Progenitor cell of endocrine pancreas (in vitro differentiated cells): ENCODE data around the gene ST8SIA5. TPM values are rescaled to one million over a fixed set of nuclear protein-coding genes. Genes with fewer than 3 reads are reported as not detected.

Experiments
- DNase-seq: peaks from one replicate; pipeline ENCODE4 v3.0.0; 2021; ENCODE audit warnings: low spot score; ENCODE audit not compliant: unreplicated experiment
- H3K27ac Mint-ChIP-seq: 2 replicates; pipeline ENCODE4 v1.8.0; 2021; ENCODE audit warnings: mild to moderate bottlenecking, moderate library complexity, mixed read lengths
- H3K27me3 Mint-ChIP-seq: 2 replicates; pipeline ENCODE4 v1.8.0; 2021; ENCODE audit warnings: mixed read lengths
- H3K36me3 Mint-ChIP-seq: 2 replicates; pipeline ENCODE4 v1.8.0; 2022; ENCODE audit warnings: mixed read lengths; ENCODE audit not compliant: insufficient read depth
- H3K4me1 Mint-ChIP-seq: 2 replicates; pipeline ENCODE4 v1.8.0; 2021; ENCODE audit warnings: low read depth, mixed read lengths
- H3K4me3 Mint-ChIP-seq: 2 replicates; pipeline ENCODE4 v1.8.0; 2021; ENCODE audit warnings: low read depth, mild to moderate bottlenecking, moderate library complexity, mixed read lengths
- H3K9me3 Mint-ChIP-seq: 2 replicates; pipeline ENCODE4 v1.8.0; 2021; ENCODE audit warnings: low read depth, mixed read lengths
- total RNA-seq: library from RNA; stranded (reverse); gene quantifications from 2 replicates; pipeline ENCODE4 v1.2.1, GENCODE V29; 2021
- TF ChIP-seq, protein P1 (sequence below): fragments of 200-600 bp; sonication (generic); IDR thresholded peaks from one replicate; pipeline ENCODE4 v1.5.0; 2021; ENCODE audit warnings: antibody characterized with exemption, mild to moderate bottlenecking; ENCODE audit not compliant: unreplicated experiment

ST8SIA5 gene
- total RNA-seq, 1 donor from 2014 or later, result 5.3 TPM

GRCh38 chr18:46657115-46657955 lies 99.5 kb downstream of the ST8SIA5 start, which contains the start of gene LOXHD1:
Gene LOXHD1, minus strand, starts transcription at chr18:46657220. Its CDS starts 187 bp downstream, at chr18:46657033.
- H3K9me3 Mint-ChIP-seq, result no peaks in the 10 kb centered on the region
- no peaks in the 10 kb centered on the region for H3K4me1 Mint-ChIP-seq
- peaks cover 18% of the 10 kb centered on the region for H3K27me3 Mint-ChIP-seq
- no peak within 1 kb of the TSS for H3K4me3 Mint-ChIP-seq
- DNase-seq, result no peak
- H3K36me3 Mint-ChIP-seq, result no peaks in the 10 kb centered on the region
- TF ChIP-seq, protein P1, sequence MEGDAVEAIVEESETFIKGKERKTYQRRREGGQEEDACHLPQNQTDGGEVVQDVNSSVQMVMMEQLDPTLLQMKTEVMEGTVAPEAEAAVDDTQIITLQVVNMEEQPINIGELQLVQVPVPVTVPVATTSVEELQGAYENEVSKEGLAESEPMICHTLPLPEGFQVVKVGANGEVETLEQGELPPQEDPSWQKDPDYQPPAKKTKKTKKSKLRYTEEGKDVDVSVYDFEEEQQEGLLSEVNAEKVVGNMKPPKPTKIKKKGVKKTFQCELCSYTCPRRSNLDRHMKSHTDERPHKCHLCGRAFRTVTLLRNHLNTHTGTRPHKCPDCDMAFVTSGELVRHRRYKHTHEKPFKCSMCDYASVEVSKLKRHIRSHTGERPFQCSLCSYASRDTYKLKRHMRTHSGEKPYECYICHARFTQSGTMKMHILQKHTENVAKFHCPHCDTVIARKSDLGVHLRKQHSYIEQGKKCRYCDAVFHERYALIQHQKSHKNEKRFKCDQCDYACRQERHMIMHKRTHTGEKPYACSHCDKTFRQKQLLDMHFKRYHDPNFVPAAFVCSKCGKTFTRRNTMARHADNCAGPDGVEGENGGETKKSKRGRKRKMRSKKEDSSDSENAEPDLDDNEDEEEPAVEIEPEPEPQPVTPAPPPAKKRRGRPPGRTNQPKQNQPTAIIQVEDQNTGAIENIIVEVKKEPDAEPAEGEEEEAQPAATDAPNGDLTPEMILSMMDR, result no peak
- H3K27ac Mint-ChIP-seq, result peak within 1 kb of the TSS; percentile 22

DNA sequence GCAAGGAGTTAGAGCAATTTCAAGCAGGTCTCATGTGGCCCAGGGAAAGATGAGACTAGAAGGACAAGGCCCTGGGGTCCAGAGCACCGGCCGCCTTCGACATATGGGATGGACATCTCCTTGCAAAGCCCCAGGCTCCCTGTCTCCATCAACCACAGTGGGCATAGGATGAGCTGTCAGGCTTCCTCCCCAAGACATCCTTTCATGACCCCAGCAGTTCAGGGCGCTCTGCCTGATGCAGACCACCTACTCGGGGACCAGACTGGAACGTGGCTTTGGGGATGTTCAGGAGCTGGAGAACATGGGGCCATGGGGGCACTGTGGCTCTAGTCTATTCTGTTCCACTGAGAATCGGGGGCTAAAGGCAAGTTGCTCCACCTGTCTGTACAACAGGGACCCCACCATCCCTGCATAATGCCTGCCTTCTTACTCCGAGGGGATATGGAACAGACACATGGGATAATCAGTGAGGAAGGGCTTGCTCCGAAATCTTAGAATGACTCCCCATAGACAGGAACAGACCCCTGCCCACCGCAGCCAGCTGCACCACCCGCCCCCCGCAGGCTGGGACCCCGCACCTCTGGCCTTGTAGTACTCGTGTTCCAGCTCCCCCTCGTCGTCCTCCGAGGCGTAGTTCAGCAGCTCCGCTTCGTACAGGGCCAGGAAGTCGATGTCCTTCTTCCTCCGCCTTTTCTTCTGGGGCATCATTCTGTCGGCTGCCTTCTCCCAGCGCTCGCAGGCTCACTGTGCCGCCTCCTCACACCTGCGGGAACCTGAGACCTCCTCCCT lies 100.3 kb downstream of the ST8SIA5 start:
- H3K4me3 Mint-ChIP-seq, result no peak overlapping the region

GRCh38 chr18:46652372-46652771 lies 104.5 kb downstream of the ST8SIA5 start:
- H3K9me3 Mint-ChIP-seq, result no peaks in the 10 kb centered on the region
- DNase-seq, result no peak
- TF ChIP-seq, protein P1, result no peak
- no peaks in the 10 kb centered on the region for H3K36me3 Mint-ChIP-seq
- H3K4me3 Mint-ChIP-seq, result no peak overlapping the region
- H3K27ac Mint-ChIP-seq, result no peak overlapping the region
- peaks cover 19% of the 10 kb centered on the region for H3K27me3 Mint-ChIP-seq
- H3K4me1 Mint-ChIP-seq, result no peaks in the 10 kb centered on the region

More for the DNA sequence above, 100.3 kb downstream of the ST8SIA5 start:
- TF ChIP-seq, protein P1, result no peak
- Mint-ChIP-seq H3K36me3 (no peaks in the 10 kb centered on the region), H3K9me3 (no peaks in the 10 kb centered on the region), H3K27ac (no peak overlapping the region), H3K4me1 (no peaks in the 10 kb centered on the region), H3K27me3 (peaks cover 18% of the 10 kb centered on the region)
- no peak for DNase-seq

DNA sequence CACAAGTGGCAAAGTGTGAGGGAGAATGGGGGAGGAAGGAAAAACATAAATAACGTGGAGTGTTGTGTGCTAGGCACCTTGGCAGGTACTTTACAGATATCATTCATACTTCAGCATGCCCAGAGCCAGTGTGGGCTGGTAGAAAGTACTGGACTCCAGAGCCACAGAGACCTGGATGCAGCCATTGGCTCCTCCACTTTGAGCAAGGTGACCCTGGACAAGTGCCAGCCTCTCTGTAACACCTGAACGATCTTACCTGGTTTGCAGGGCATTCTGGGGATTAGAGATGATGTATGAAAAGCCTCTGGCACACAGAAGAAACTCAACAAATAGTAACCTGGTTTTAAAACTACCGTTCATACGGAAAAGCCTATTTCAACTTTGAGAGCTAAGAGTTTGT lies 106.2 kb downstream of the ST8SIA5 start:
- Mint-ChIP-seq H3K4me3 (no peak overlapping the region), H3K4me1 (no peaks in the 10 kb centered on the region), H3K27ac (no peak overlapping the region), H3K27me3 (peaks cover 14% of the 10 kb centered on the region), H3K9me3 (no peaks in the 10 kb centered on the region), H3K36me3 (no peaks in the 10 kb centered on the region)
- DNase-seq, result no peak
- TF ChIP-seq, protein P1, result no peak
